Retinal pigment epithelial cell (primary cell): ENCODE data around the gene MYADM.

Experiments
- DNase-seq: peaks from one replicate; pipeline ENCODE4 v3.0.0-alpha.2; 2010; ENCODE audit warnings: low read depth
- H3K4me3 ChIP-seq: 2 replicates; pipeline ENCODE4 v1.5.1; 2011; ENCODE audit warnings: mild to moderate bottlenecking, low read length, control low read depth, moderate library complexity
- CTCF ChIP-seq: conservative IDR thresholded peaks from 2 replicates; pipeline ENCODE4 v1.5.1; 2011; ENCODE audit warnings: low read depth, low read length, control low read depth, inconsistent platforms

Gene MYADM

GRCh38 chr19:53892301-53892980, 24.8 kb downstream of the MYADM start:
- no peak for TF ChIP-seq CTCF
- no peak for DNase-seq
- no peak overlapping the region for H3K4me3 ChIP-seq

- H3K4me3 ChIP-seq = no peak overlapping the region
- no peak for DNase-seq
- TF ChIP-seq CTCF = no peak
Observed at GRCh38 chr19:53892981-53893325, 25.3 kb downstream of the MYADM start.

DNA sequence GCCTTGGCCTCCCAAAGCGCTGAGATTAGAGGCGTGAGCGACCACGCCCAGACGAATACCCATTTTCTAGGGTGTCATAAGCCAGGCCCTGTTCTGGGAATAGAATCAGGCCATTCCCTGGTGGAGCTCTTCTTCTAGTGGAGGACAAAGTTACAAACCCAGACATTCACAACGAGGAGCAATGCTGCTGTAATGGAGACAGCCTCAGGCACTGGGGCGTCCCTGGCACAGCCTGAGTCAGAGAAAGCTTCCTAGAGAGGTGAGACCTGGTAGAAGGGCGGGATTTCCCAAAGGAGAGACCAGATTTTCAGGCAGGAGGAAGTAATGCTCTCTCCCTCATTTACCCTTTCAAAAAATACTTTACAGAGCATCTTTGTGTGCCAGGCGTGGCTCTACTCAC, 27.0 kb downstream of the MYADM start:
- DNase-seq = no peak
- H3K4me3 ChIP-seq = no peak overlapping the region
- TF ChIP-seq CTCF = no peak

DNA sequence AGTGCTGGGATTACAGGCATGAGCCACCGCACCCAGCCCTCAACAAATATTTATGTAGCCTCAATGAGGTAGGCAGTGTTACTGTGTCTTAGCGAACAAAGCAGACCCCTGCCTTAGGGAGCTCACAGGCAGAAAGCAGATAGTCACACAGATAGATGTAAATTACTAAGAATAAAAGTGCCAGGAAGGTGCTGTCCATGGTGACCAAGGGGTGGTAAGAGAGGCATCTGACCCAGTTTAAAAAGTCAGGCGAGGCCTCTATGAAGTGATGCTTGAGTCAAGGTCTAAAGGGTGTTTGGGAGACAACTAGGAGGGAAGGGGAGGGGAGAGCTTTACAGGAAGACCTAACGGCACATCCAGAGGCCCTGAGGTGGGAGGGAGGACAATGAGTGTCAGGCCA, 29.0 kb downstream of the MYADM start:
- no peak for TF ChIP-seq CTCF
- no peak overlapping the region for H3K4me3 ChIP-seq
- no peak for DNase-seq

GRCh38 chr19:53897459-53897858, 29.8 kb downstream of the MYADM start:
- no peak for TF ChIP-seq CTCF
- DNase-seq = no peak
- H3K4me3 ChIP-seq = no peak overlapping the region

DNA sequence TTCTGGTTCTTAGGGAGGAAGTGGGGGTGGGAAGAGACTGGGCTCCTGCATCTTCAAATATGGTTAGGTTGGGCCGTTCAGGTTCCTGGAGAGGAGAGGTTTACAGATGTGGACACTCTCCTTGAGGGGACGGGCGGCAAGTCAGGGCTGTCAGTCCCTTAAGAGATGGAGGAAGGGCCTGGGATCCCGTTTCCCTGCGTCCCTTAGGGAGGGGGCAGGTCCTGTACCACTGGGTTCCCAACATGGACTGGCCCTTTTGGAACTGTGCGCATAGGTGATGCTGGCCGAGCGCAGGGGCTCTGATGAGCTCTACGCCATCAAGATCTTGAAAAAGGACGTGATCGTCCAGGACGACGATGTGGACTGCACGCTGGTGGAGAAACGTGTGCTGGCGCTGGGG, 30.5 kb downstream of the MYADM start:
- no peak for TF ChIP-seq CTCF
- DNase-seq = no peak
- no peak overlapping the region for H3K4me3 ChIP-seq

GRCh38 chr19:53898636-53899341, 31.1 kb downstream of the MYADM start:
- TF ChIP-seq CTCF = no peak
- H3K4me3 ChIP-seq = no peak overlapping the region

More at GRCh38 chr19:53898636-53899341, 31.1 kb downstream of the MYADM start:
- no peak for DNase-seq
